Chondrocyte (in vitro differentiated cells): ENCODE results near the gene SPEM1. TPM values are rescaled to one million over a fixed set of nuclear protein-coding genes. Genes with fewer than 3 reads are reported as not detected.

Source experiments
- DNase-seq: peaks from one replicate; pipeline ENCODE4 v3.0.0; 2021; ENCODE audit warnings: mixed read lengths, low spot score
- H3K27ac Mint-ChIP-seq: one replicate; pipeline ENCODE4 v1.8.0; 2021; ENCODE audit warnings: mild to moderate bottlenecking, moderate library complexity, mixed read lengths; ENCODE audit not compliant: unreplicated experiment
- H3K27me3 Mint-ChIP-seq: 2 replicates; pipeline ENCODE4 v1.8.0; 2021; ENCODE audit warnings: low read depth, mixed read lengths
- H3K36me3 Mint-ChIP-seq: 2 replicates; pipeline ENCODE4 v1.8.0; 2021; ENCODE audit warnings: low read depth, mixed read lengths
- H3K4me1 Mint-ChIP-seq: 2 replicates; pipeline ENCODE4 v1.8.0; 2021; ENCODE audit warnings: low read depth, mild to moderate bottlenecking, mixed read lengths
- H3K4me3 Mint-ChIP-seq: one replicate; pipeline ENCODE4 v1.8.0; 2021; ENCODE audit warnings: mild to moderate bottlenecking, moderate library complexity, mixed read lengths; ENCODE audit not compliant: unreplicated experiment
- H3K9me3 Mint-ChIP-seq: 2 replicates; pipeline ENCODE4 v1.8.0; 2021; ENCODE audit warnings: low read depth, mixed read lengths
- CTCF ChIP-seq: fragments of 200-600 bp; sonication (generic); IDR thresholded peaks from 2 replicates; pipeline ENCODE4 v1.5.0; 2021; ENCODE audit warnings: antibody characterized with exemption, mild to moderate bottlenecking, moderate library complexity
- total RNA-seq: library from RNA; stranded (reverse); gene quantifications from 3 replicates; pipeline ENCODE4 v1.2.1, GENCODE V29; 2021

Gene SPEM1
- total RNA-seq, 1 donor from 2014 or later = not detected

DNA sequence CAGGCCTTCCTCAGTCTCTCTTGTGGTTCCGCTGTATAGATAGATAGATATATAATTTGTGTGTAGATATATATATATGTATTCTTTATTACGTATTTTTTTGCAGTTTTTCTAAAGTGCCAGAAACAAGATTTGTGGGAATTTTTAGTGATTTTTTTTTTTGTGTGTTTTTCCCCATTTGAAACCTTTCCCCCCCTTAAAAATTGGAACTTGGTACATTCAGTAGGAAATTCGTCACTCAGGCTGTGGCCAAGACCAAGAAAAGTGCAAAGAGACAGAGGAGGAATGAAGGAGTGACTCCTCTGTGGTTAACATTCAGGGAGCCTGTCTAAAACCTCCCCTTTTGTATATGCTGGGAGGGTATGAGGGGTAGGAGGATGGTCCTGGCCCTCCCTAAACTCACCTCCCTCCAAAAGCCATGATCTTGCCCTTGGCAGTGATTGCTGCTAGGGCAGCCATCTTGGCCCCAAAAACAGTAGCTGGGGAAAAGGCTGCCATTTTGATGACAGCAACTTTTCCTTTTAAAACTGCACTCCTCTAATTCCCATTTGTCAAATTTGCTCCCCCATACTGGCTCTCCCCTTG, 39.9 kb downstream of the SPEM1 start:
- TF ChIP-seq CTCF = no peak
- no peak for DNase-seq
- Mint-ChIP-seq H3K36me3 (peaks cover 6% of the 10 kb centered on the region), H3K9me3 (no peaks in the 10 kb centered on the region), H3K4me1 (peaks cover 19% of the 10 kb centered on the region), H3K27ac (peak overlapping the region; percentile 52), H3K4me3 (no peak overlapping the region), H3K27me3 (no peaks in the 10 kb centered on the region)

DNA sequence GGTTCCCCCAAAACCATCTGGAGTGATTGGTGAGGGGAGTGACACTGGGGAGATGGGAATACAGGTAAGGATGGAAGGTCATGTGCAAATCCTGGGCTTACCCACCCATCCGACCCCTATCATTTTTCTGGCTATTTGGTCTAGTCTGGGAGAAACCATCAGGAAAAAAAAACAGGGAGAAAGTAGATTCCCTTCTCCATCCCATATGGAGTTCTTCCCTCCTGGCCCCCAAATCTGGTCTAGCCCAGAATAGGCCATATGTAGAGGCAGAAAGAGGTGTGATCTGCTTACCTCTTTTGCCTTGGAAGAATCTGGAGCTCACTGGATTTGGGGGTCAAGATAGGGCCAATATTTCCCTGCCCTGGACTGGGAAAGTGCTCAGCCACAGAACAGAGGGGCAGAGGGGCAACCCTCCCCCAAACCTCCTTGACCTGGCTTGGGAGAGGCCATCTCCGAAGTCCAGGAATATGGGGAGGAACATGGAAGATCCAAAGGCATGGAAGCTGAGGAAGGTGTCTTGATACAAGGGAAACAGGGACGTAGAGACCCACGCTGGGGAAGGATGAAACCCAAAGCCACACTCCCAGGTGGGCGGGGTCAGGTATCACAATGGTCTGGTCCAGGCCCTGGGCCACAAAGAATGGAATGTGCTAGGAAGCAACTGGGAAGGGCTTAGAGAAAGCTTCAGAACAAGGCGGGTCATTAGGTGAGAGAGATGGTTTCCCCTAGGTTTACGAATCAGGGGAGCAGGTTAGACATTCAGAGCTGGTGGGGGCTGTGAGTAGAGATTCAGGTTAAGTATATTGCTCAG, 40.9 kb downstream of the SPEM1 start:
- no peak overlapping the region for H3K27ac Mint-ChIP-seq
- H3K4me1 Mint-ChIP-seq = peaks cover 14% of the 10 kb centered on the region
- DNase-seq = no peak
- no peaks in the 10 kb centered on the region for H3K27me3 Mint-ChIP-seq
- H3K9me3 Mint-ChIP-seq = no peaks in the 10 kb centered on the region
- TF ChIP-seq CTCF = no peak
- peaks cover 8% of the 10 kb centered on the region for H3K36me3 Mint-ChIP-seq
- no peak overlapping the region for H3K4me3 Mint-ChIP-seq

- Mint-ChIP-seq H3K4me3 (no peak overlapping the region), H3K4me1 (peaks cover 11% of the 10 kb centered on the region), H3K36me3 (peaks cover 10% of the 10 kb centered on the region), H3K9me3 (no peaks in the 10 kb centered on the region), H3K27ac (no peak overlapping the region), H3K27me3 (no peaks in the 10 kb centered on the region)
- no peak for DNase-seq
- TF ChIP-seq CTCF = no peak
These were observed 42.6 kb downstream of the SPEM1 start for GRCh38 chr17:7462474-7463371.

DNA sequence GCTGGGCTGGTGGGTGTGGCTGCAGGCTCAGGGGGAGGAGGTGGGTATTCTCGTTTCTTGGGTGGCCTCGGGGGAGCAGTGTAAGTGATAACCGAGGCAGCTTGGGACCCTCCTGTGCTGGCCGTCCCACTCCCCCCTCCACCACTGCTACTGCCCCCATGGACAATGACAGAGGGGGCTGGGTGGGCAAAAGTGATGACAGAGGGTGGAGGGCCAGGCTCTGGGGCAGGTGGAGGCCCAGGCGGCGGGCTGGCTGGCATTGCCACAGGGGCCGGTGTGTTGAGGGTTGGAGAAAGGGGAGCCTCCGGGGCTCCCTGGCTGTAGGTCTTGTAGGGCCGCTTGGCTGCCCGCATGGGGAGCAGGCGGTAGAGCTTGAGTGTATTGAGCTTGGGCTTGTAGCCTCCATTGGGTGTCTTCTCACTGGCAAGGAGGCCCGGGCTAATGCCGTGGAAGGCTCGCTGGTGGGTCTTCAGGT, 43.3 kb downstream of the SPEM1 start:
- no peak for TF ChIP-seq CTCF

DNA sequence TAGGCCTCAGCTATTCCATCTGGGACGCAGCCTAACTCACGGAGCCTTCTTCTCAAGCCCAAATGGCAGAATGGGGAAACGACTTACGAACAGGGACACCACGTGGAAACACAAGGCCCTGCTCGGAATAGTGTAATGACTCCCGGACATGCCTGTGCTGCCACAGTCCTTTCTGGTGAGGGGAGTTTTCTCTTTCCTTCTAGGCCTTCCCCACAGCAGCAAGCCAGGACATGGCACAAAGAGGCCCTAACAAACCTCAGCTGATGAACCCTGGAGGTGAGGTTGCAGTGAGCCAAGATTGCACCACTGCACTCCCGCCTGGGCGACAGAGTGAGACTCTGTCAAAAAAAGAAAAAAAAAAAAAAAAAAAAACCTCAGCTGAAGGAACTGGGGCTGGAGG, 44.0 kb downstream of the SPEM1 start:
- H3K9me3 Mint-ChIP-seq = no peaks in the 10 kb centered on the region
- DNase-seq = no peak
- H3K36me3 Mint-ChIP-seq = peaks cover 10% of the 10 kb centered on the region
- peaks cover 11% of the 10 kb centered on the region for H3K4me1 Mint-ChIP-seq
- H3K27me3 Mint-ChIP-seq = no peaks in the 10 kb centered on the region
- no peak for TF ChIP-seq CTCF
- no peak overlapping the region for H3K4me3 Mint-ChIP-seq
- H3K27ac Mint-ChIP-seq = no peak overlapping the region

More for the DNA sequence above, 43.3 kb downstream of the SPEM1 start:
- Mint-ChIP-seq H3K36me3 (peaks cover 10% of the 10 kb centered on the region), H3K27me3 (no peaks in the 10 kb centered on the region), H3K4me1 (peaks cover 11% of the 10 kb centered on the region), H3K27ac (no peak overlapping the region), H3K4me3 (no peak overlapping the region), H3K9me3 (no peaks in the 10 kb centered on the region)
- no peak for DNase-seq
